HG03442 (cell line): ENCODE results near the gene ZNF354B.
"Not testable (repeated sequence)": the region's sequence is repeated elsewhere in the genome, so short reads cannot be mapped to it uniquely, and the experiment has no call there.

Experiments
- ATAC-seq: cut with Tn5 transposase; IDR thresholded peaks from one replicate; pipeline ENCODE4 v1.9.1; 2021; ENCODE audit warnings: mild to moderate bottlenecking, moderate library complexity; ENCODE audit not compliant: unreplicated experiment

The ZNF354B gene

GRCh38 chr5:178859625-178860521 lies at the start of gene ZNF354B:
ZNF354B (plus strand) TSS chr5:178859953; CDS start chr5:178861048, 1,095 bp downstream.
- ATAC-seq = peak; percentile 99

GRCh38 chr5:178817506-178817905 lies 42.2 kb upstream of the ZNF354B start:
- ATAC-seq = no peak

- no peak for ATAC-seq
Observed at GRCh38 chr5:178818094-178818493, 41.7 kb upstream of the ZNF354B start.

GRCh38 chr5:178820001-178820400 lies 39.8 kb upstream of the ZNF354B start:
- ATAC-seq = no peak

GRCh38 chr5:178825444-178825843 lies 34.3 kb upstream of the ZNF354B start:
- no peak for ATAC-seq

- no peak for ATAC-seq
Observed at GRCh38 chr5:178826216-178826615, 33.5 kb upstream of the ZNF354B start.

GRCh38 chr5:178827636-178828035 lies 32.1 kb upstream of the ZNF354B start:
- ATAC-seq = no peak

- no peak for ATAC-seq
Observed at GRCh38 chr5:178831049-178831448, 28.7 kb upstream of the ZNF354B start.

- no peak for ATAC-seq
Observed at GRCh38 chr5:178832618-178833201, 27.0 kb upstream of the ZNF354B start.

- no peak for ATAC-seq
Observed at GRCh38 chr5:178836628-178837027, 23.1 kb upstream of the ZNF354B start.

- not testable (repeated sequence) for ATAC-seq
Observed at GRCh38 chr5:178838695-178839318, 20.9 kb upstream of the ZNF354B start.

- no peak for ATAC-seq
Observed at GRCh38 chr5:178839319-178839704, 20.4 kb upstream of the ZNF354B start.

GRCh38 chr5:178840399-178840798 lies 19.4 kb upstream of the ZNF354B start:
- ATAC-seq = not testable (repeated sequence)

GRCh38 chr5:178849316-178849715 lies 10.4 kb upstream of the ZNF354B start:
- ATAC-seq = no peak

GRCh38 chr5:178851951-178852350 lies 7.8 kb upstream of the ZNF354B start:
- no peak for ATAC-seq

GRCh38 chr5:178854284-178854683 lies 5.5 kb upstream of the ZNF354B start:
- no peak for ATAC-seq

- not testable (repeated sequence) for ATAC-seq
Observed at GRCh38 chr5:178860615-178861014, 862 bp downstream of the ZNF354B start.

GRCh38 chr5:178861627-178862026 lies 1.9 kb downstream of the ZNF354B start:
- ATAC-seq = no peak

GRCh38 chr5:178866946-178867345 lies 7.2 kb downstream of the ZNF354B start:
- ATAC-seq = no peak

- ATAC-seq = no peak
Observed at GRCh38 chr5:178869577-178869976, 9.8 kb downstream of the ZNF354B start.

- no peak for ATAC-seq
Observed at GRCh38 chr5:178870411-178870810, 10.7 kb downstream of the ZNF354B start.

- ATAC-seq = no peak
Observed at GRCh38 chr5:178872302-178872701, 12.5 kb downstream of the ZNF354B start.
